AG09319 (cell line): Measurements from ENCODE around the gene DIP2C.

Source experiments
- DNase-seq: peaks from one replicate; pipeline ENCODE4 v3.0.0-alpha.2; 2010; ENCODE audit warnings: low read depth; ENCODE audit errors: extremely low read depth
- TF ChIP-seq, protein P1 (sequence below): IDR thresholded peaks from 2 replicates; pipeline ENCODE4 v1.5.1; 2011; ENCODE audit warnings: low read depth, mild to moderate bottlenecking, inconsistent platforms, low read length, moderate library complexity

DIP2C gene

DNA sequence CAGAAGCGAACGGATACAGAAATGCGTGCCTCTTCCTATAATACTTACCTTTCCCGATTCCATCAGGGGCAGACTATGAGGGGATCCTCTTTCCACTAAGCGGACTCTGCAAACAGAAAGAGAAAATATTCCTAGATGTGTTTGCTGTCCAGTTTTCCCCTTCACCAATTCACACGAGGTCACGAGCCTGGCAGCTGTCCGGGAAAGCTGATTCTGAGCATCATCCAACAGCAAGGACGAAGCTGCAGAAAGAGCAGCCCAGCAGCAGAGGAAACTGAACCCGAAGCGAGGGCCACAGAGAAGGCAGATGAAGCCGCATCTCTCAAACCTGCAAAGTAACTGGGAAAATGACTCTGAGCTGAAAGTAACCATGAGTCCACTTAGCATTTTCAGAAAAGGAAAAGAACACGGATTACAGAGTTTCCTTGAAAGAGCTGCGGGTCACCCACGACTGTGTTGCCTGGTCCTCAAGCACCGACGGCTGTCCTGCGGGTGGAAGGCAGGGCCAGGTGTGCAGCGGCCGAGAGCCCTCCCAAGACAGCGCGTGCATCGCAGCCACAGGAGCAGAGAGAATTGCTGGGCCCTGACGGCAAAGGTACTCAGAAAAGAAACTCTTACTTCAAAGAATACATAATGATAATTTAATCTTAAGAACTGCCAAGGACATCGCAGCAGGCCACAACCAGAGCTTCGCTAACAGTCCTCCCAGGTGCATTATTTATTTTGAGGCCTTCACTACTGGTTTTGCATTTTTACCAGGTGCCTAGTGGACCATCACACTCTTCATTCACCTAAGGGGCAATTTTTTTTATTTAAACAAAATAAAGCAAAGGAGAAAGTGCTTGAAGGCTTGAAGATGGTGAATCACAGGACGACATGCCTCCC, 400.9 kb downstream of the DIP2C start:
- TF ChIP-seq, protein P1, sequence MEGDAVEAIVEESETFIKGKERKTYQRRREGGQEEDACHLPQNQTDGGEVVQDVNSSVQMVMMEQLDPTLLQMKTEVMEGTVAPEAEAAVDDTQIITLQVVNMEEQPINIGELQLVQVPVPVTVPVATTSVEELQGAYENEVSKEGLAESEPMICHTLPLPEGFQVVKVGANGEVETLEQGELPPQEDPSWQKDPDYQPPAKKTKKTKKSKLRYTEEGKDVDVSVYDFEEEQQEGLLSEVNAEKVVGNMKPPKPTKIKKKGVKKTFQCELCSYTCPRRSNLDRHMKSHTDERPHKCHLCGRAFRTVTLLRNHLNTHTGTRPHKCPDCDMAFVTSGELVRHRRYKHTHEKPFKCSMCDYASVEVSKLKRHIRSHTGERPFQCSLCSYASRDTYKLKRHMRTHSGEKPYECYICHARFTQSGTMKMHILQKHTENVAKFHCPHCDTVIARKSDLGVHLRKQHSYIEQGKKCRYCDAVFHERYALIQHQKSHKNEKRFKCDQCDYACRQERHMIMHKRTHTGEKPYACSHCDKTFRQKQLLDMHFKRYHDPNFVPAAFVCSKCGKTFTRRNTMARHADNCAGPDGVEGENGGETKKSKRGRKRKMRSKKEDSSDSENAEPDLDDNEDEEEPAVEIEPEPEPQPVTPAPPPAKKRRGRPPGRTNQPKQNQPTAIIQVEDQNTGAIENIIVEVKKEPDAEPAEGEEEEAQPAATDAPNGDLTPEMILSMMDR: no peak
- DNase-seq: no peak

DNA sequence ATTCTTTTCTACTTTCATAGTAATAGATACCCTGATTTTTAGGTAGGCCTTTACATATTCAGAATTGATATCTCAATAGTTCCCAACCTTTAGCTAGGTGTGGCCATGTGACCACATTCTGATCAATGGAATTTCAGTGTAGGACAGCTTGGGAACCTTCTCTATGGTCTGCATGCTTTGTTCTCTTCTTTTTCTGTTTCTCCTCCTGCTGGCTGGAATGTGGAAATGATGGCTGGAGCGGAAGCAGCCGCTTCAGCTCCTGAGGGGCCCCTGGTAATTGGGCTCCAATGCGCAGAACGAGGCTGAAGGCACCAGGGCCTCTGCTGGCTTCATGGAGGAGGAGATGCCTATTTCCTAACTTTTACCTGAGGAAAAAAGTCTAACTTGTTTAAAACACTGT, 401.7 kb downstream of the DIP2C start:
- TF ChIP-seq, protein P1: peak; percentile 19
- no peak for DNase-seq

DNA sequence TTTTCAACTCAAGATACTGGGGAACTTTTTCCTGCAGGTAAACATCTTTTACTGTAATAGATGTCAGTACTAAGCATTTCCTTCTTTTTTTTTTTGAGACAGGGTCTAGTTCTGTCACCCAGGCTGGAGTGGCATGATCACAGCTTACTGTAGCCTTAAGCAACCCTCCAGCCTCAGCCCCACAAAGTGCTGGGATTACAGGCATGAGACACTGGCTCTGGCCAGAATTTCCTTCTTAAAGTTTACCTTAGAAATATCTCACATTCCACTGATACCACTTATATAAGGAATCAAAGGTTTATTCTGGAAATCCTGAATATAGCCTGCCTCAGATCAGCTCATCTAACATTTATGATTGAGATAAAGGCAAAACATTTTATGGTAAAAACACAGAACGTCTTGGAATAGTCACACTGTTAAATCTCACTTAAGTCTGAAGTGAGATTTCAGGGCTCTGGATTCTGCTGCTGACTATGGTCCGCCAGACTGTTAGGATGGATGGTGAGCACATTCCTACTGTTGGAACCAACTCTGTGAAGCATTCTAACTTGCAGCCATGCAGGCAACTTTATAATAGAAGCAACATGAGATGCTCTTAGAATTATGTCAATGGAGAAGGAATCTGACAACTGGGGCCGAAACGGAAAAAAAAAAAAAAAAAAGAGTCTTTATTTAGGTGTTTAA, 402.3 kb downstream of the DIP2C start:
- DNase-seq: no peak
- TF ChIP-seq, protein P1: no peak

DNA sequence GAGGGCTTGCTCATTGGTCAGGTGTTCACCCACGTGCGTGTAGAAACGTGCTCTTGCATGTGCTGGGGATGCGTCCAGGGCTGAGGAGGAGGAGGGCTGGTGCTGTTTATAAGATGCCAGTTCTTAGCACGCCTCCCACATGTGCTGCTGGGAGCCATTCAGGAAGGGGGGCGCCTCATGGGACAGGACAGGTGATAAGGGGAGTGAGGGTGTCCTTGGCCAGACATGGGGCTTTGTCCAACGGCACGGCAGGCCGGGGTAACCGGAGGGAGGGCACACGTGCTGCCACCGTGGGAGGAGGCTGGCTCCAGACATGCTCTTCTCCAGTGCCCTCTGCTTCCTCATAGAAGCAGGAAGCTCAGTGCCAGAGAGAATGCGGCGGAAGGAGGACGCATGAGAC, 404.3 kb downstream of the DIP2C start:
- DNase-seq: no peak
- TF ChIP-seq, protein P1: no peak

DNA sequence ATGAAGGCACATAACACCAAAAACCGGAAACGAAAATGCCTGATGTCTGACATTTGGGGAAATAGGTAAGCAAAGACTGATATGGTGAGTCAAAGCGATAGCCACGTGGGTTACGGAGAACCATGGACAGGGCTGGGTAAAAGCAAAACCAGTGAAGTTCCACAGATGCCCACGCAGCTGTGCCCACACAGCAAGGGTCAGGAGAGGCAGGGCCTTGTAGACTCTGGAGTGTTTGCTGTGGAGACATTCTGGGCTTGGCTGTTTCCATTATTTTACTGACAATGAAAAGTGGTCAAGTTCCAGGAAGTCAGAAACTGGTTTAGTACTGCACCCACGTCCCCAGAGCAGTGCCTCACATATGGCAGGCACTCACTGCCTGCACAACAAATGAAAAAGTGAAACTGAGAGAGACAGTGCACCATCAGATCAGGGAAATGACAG, 405.5 kb downstream of the DIP2C start:
- TF ChIP-seq, protein P1: no peak
- DNase-seq: no peak

DNA sequence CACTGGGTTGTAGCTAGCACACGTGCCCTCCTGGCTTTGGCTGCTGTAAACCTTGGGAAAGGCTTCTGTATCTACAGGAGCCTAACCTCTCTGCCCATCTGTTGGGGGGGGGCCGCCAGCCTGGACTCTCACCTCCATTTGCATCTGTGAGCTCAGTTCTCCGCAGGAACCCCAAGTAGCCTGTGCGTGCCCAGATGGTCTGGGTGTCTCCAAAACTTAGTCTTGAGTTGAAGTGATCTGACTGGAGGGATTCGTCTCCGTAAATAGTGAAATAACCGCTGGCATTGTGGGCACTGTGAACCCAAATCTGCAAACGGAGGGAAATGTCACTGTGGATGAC, 406.4 kb downstream of the DIP2C start:
- TF ChIP-seq, protein P1: no peak
- DNase-seq: no peak
